Skeletal muscle satellite cell (primary cell): ENCODE data around the gene SSBP4.
A peak's percentile ranks its signal among the peaks of the same experiment; 100 is the strongest.
"Not testable (repeated sequence)": the region's sequence is repeated elsewhere in the genome, so short reads cannot be mapped to it uniquely, and the experiment has no call there.

Source experiments
- H3K27me3 ChIP-seq: 2 replicates; pipeline ENCODE4 v1.7.0; 2013; ENCODE audit warnings: low read length; ENCODE audit not compliant: control insufficient read depth, insufficient read depth
- H3K36me3 ChIP-seq: 2 replicates; pipeline ENCODE4 v1.7.0; 2013; ENCODE audit warnings: mild to moderate bottlenecking, control low read depth, low read length; ENCODE audit not compliant: insufficient read depth
- H3K4me1 ChIP-seq: 2 replicates; pipeline ENCODE4 v1.7.0; 2013; ENCODE audit warnings: low read length; ENCODE audit not compliant: control insufficient read depth, insufficient read depth
- H3K4me2 ChIP-seq: 2 replicates; pipeline ENCODE4 v1.7.0; 2013; ENCODE audit warnings: mild to moderate bottlenecking, low read length
- H3K4me3 ChIP-seq: 2 replicates; pipeline ENCODE4 v1.7.0; 2013; ENCODE audit warnings: low read length
- H3K9ac ChIP-seq: 2 replicates; pipeline ENCODE4 v1.7.0; 2013; ENCODE audit warnings: mild to moderate bottlenecking, low read depth, low read length, moderate library complexity
- H3K9me3 ChIP-seq: replicated peaks from 2 replicates; pipeline ENCODE4 v1.7.0; 2013; ENCODE audit warnings: mild to moderate bottlenecking, control low read depth, low read length

The SSBP4 gene

DNA sequence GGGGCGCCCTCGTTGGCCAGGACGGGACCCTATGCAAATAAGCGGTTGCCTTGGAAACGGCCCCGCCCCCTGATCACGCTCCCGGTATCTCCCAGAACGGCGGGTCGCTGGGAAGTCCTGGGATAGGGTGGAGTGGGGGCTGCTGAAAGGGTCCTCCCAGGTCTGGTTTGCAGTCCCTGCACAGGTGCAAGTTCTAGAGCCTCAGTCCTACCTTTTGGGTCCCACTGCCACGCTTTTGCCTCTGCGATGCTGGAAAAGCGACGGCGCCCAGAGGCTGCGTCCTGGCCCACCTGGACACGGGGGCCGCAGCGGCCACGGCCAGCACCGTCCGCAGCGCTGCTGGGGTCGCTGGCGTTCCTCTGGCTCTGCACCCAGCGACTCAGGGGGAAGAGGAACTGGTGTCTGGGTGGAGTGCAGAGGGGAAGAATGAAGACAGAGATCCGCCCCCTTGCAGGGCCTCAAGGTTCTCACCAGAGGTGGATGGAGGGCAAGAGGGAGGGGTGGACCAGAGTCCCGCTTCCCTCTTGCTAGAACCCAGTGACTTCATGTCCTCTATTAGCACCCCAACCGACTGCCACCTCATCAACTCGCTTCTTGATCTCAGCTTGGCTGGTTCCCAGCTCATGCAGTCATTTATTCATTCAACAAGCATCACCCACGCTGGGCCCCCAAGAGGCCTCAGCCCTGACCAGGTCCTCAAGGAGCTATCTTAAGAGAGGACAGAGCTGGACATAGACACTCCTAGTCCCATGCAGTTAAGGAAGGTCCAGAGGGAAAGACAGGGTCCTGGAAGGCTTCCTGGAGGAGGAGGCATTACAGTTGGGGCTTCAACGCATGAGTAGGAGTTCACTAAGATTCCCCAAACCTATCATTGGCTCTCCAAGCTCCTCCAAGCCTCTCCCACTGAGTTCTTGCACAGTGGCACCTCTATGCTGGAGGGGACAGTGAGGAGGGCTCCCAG is 21.7 kb upstream of the SSBP4 start, which contains the start of gene LRRC25:
Gene LRRC25 (minus strand): TSS at position 381 of the 961 bp plus-strand sequence. CDS start 659 bp downstream, outside the sequence.
- no peaks in the 10 kb centered on the region for H3K36me3 ChIP-seq
- no peaks in the 10 kb centered on the region for H3K9me3 ChIP-seq
- peaks cover 13% of the 10 kb centered on the region for H3K27me3 ChIP-seq
- no peak within 1 kb of the TSS for H3K4me3 ChIP-seq
- H3K9ac ChIP-seq: no peak within 1 kb of the TSS
- peaks cover 13% of the 10 kb centered on the region for H3K4me1 ChIP-seq
- H3K4me2 ChIP-seq: no peak within 1 kb of the TSS

DNA sequence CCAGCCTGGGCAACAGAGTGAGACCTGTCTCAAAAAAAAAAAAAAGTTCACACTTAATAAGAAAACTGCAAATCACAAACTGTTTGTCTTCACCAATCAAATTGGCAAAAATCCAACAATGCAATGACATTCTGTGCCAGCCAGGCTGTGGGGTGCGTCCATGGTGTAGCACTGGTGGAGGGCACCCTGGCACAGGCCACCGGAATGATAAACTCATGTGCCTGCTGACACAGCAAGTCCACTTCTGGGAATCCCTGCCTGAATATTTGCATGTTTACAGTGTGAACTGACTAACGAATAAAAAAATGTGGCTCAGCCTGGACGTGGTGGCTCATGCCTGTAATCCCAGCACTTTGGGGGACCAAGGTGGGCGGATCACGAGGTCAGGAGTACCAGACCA is 20.2 kb upstream of the SSBP4 start:
- Histone ChIP-seq H3K4me2 (no peak overlapping the region), H3K4me3 (no peak overlapping the region), H3K36me3 (no peaks in the 10 kb centered on the region), H3K27me3 (peaks cover 13% of the 10 kb centered on the region), H3K4me1 (peaks cover 13% of the 10 kb centered on the region), H3K9ac (no peak overlapping the region), H3K9me3 (no peaks in the 10 kb centered on the region)

DNA sequence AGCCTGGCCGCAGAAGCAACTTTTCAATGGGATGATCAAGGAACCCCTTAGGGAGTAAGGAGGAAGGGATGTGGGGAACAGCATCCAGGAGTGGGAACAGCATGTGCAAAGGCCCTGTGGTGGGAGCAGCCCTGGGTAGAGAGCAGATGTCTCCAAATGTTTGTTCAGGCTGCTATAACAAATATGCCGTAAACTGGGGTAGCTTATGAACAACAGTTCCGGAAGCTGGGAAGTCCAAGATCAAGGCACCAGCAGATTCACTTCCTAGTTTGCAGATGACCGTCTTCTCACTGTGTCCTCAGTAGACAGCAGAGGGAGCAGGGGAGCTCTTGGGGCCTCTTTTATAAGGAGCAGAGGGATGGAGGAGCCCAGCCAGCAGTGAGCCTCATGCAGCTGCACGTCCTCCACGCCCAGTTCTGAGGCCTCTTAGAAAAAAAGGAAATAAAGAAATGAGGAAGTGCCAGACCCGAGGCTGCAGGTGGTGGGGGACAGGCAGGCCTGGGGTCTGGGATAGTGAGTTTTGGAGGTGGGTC is 17.6 kb upstream of the SSBP4 start:
- H3K4me1 ChIP-seq: peaks cover 8% of the 10 kb centered on the region
- no peaks in the 10 kb centered on the region for H3K36me3 ChIP-seq
- H3K4me2 ChIP-seq: no peak overlapping the region
- H3K9ac ChIP-seq: no peak overlapping the region
- peaks cover 6% of the 10 kb centered on the region for H3K27me3 ChIP-seq
- no peak overlapping the region for H3K4me3 ChIP-seq
- H3K9me3 ChIP-seq: no peaks in the 10 kb centered on the region

DNA sequence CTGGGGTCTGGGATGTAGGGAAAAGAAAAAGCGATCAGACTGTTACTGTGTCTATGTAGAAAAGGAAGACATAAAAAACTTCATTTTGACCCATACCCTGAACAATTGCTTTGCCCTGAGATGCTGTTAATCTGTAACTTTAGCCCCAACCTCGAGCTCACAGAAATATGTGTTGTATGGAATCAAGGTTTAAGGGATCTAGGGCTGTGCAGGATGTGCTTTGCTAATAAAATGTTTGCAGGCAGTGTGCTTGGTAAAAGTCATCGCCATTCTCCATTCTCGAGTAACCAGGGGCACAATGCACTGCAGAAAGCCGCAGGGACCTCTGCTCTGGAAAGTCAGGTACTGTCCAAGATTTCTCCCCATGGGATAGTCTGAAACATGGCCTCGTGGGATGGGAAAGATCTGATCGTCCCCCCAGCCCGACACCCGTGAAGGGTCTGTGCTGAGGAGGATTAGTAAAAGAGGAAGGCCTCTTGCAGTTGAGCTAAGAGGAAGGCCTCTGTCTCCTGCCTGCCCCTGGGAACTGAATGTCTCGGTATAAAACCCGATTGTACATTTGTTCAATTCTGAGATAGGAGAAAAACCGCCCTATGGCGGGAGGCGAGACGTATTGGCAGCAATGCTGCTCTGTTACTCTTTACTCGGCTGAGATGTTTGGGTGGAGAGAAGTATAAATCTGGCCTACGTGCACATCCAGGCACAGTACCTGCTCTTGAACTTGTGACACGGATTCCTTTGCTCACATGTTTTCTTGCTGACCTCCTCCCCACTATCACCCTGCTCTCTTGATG is 16.5 kb upstream of the SSBP4 start:
- H3K4me3 ChIP-seq, H3K9me3 ChIP-seq, H3K4me2 ChIP-seq, H3K27me3 ChIP-seq, H3K36me3 ChIP-seq, H3K4me1 ChIP-seq, H3K9ac ChIP-seq: not testable (repeated sequence)

DNA sequence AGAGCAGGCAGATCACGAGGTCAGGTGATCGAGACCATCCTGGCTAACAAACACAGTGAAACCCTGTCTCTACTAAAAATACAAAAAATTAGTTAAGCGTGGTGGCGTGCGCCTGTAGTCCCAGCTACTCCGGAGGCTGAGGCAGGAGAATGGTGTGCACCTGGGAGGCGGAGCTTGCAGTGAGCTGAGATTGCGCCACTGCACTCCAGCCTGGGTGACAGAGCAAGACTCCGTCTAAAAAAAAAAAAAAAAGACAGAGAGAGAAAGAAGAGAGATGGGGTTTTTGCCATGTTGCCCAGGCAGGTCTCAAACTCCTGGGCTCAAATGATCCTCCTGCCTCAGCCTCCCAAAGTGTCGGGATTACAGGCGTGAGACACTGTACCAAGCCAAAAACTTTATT is 13.4 kb upstream of the SSBP4 start:
- not testable (repeated sequence) for H3K9me3 ChIP-seq, H3K27me3 ChIP-seq, H3K4me2 ChIP-seq, H3K4me3 ChIP-seq, H3K4me1 ChIP-seq, H3K9ac ChIP-seq, H3K36me3 ChIP-seq

DNA sequence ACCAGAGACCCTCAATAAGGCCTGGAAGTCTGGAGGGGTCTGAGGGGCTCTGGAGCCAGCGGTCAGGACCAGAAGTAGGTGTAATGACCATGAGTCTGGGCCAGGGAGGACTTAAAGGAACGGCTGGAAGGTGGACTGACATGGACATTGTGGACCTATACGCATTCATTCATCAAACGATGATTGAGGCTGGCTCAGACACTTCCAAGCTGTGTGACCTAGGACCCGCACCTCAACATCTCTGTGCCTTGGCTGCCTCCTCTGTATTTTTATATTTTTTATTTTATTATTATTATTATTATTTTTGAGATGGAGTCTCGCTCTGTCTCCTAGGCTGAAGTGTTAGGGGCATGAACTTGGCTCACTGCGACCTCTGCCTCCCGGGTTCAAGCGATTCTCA is 12.4 kb upstream of the SSBP4 start:
- H3K9ac ChIP-seq: no peak overlapping the region
- H3K9me3 ChIP-seq: no peaks in the 10 kb centered on the region
- no peaks in the 10 kb centered on the region for H3K27me3 ChIP-seq
- H3K4me3 ChIP-seq: no peak overlapping the region
- no peak overlapping the region for H3K4me2 ChIP-seq
- no peaks in the 10 kb centered on the region for H3K36me3 ChIP-seq
- H3K4me1 ChIP-seq: peaks cover 3% of the 10 kb centered on the region

DNA sequence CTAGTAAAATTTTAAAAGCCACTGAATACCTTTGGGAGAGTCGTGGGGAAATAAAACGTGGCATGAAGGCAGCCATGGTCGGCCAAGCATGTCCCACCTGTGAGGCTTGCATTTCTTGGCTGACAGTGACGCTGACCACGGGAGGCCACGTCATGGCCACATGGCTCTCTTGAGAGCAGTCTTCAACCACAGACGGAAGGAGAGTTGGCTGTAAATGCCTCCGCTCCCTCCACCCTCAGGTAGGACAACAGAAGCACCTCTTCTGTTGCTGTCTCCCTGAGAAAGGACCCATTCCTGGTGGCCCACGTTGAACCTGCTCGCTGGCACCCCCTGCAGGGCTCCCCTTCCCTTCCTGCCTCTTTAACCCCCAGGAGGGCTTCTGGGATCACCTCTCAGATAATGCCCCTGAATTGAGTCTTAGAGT is 11.1 kb upstream of the SSBP4 start:
- Histone ChIP-seq H3K9ac (no peak overlapping the region), H3K4me2 (no peak overlapping the region), H3K9me3 (no peaks in the 10 kb centered on the region), H3K4me3 (no peak overlapping the region), H3K36me3 (no peaks in the 10 kb centered on the region), H3K27me3 (no peaks in the 10 kb centered on the region), H3K4me1 (peaks cover 3% of the 10 kb centered on the region)

DNA sequence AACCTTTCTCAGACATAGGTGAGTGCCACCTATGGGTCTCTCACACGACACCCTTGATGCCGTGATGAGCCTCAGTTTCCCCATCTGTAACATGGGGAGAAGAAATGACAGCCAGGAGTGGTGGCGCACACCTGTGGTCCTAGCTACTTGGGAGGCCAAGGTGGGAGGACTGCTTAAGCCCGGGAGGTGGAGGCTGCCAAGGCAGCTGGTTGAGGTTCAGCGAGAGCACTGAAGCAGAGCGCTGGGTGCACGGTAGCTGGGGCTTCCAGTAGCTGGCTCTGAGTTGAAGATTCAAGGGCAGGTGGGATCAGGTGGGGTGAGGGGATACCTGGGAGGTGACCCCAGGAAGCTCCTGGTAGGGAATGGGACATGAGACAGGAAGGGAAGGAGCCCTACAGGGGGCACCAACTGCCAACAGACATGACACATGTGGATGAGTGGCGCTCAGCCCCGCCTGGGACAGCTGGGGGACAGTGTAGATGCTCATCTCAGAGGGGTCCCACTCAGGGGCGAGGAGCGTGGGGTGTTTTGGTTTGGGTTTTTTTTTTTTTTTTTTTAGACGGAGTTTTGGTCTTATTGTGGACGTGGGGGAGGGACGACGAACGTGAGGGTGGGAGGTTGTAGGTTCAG is 6.5 kb upstream of the SSBP4 start:
- no peaks in the 10 kb centered on the region for H3K9me3 ChIP-seq
- H3K4me2 ChIP-seq: no peak overlapping the region
- H3K27me3 ChIP-seq: no peaks in the 10 kb centered on the region
- H3K4me3 ChIP-seq: no peak overlapping the region
- peaks cover 39% of the 10 kb centered on the region for H3K4me1 ChIP-seq
- no peaks in the 10 kb centered on the region for H3K36me3 ChIP-seq
- H3K9ac ChIP-seq: no peak overlapping the region

DNA sequence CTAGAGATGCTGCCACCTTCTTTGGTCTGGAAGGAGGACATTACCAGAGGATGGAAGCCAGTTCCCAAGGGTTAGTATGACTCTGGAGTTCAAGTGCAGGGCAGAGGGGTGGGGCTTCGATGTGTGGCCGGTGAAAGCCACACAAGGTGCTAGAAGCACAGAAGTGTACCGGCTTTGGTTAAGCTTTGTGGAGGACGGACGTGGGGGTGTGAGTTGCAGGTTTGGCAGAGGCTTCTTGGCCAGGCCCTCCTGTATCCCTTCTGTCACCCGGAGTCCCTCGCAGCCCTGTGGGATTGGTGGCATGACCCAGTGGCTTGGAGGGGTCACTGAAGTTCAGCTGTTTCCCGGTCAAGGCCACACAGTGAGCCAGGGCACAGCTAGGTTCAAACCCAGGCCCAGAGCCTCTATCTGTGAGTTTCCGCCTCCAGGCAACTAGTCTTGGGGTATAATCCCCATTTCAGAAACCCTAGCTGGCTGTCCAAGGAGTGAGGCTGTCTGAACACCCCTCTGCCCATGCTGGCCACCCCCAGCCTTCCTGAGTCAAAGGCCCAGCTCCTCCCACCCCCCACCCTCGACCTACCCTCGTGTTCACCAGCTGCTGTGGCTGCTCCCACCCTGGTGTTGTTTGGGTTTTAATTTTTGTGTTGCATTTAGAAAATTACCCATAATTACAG is 4.6 kb upstream of the SSBP4 start:
- H3K27me3 ChIP-seq: no peaks in the 10 kb centered on the region
- peak overlapping the region; percentile 60 for H3K9ac ChIP-seq
- H3K9me3 ChIP-seq: no peaks in the 10 kb centered on the region
- peak overlapping the region; percentile 56 for H3K4me3 ChIP-seq
- H3K36me3 ChIP-seq: no peaks in the 10 kb centered on the region
- H3K4me2 ChIP-seq: peak overlapping the region; percentile 77
- H3K4me1 ChIP-seq: peaks cover 52% of the 10 kb centered on the region

DNA sequence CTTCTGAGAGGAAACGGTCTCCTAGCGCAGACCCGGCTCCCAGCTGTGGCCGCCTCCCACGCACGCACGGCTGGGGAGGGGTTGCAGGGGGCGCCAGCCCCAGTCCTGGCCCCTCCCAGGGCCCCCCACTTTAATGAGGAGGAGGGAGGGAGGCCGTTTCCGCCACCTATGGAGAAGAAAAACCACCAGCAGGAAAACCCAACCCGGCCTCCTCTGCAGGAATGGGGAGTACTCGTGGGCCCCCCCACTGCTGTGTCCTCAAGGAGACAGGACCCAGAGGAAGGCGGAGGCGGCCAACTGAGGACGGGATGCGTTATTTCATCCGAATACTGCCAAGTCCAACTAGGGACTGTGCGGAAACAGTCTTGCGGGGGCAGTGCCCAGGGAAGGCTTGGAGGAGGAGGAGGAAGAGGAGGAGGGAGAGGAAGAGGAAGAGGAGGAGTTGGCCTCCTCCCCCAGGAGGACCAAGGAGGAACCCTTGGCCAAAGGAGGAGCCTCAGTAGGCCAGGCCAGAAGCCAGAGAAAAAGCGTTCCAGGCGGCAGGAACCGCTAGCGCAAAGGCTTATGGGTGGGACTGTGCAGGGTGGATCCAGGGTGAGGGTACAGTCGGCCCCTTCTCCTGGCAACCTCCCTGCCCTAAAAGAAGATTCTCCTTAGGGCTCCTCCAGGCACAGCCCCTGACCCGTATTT is 3.9 kb upstream of the SSBP4 start:
- Histone ChIP-seq H3K9ac (peak overlapping the region; percentile 60), H3K4me2 (peak overlapping the region; percentile 77), H3K36me3 (no peaks in the 10 kb centered on the region), H3K9me3 (no peaks in the 10 kb centered on the region), H3K4me1 (peaks cover 55% of the 10 kb centered on the region), H3K4me3 (peak overlapping the region; percentile 56), H3K27me3 (no peaks in the 10 kb centered on the region)
